ENCODE data around the gene MAB21L4. TPM values are rescaled to one million over a fixed set of nuclear protein-coding genes. Genes with fewer than 3 reads are reported as not detected.

The MAB21L4 gene
- total and polyA plus RNA-seq, 2 of the 8 experiments (the other 6 are each of a cell fraction or from before 2014, with no cell fraction given): 0.11 TPM; not detected in 1

Other genes starting within 250 kb of the MAB21L4 start
- not detected in 2 replicates for gene AQP12B, start 213.3 kb downstream of the MAB21L4 start, total RNA-seq (2021; fragmentation: NEBNext Ultra II Directional; extraction: Animal tissue kit (Norgen Biotek cat#: 25700))
- not detected in 2 replicates for gene AQP12B, start 213.3 kb downstream of the MAB21L4 start, polyA plus RNA-seq (2011; rRNA removed)
- not detected in 2 replicates for gene AQP12A, start 204.3 kb downstream of the MAB21L4 start, total RNA-seq (2021; fragmentation: NEBNext Ultra II Directional; extraction: Animal tissue kit (Norgen Biotek cat#: 25700))
- not detected in 2 replicates for gene AQP12A, start 204.3 kb downstream of the MAB21L4 start, polyA plus RNA-seq (2011; rRNA removed)
- 267 and 281 TPM in 2 replicates for gene KIF1A, start 75.9 kb downstream of the MAB21L4 start, total RNA-seq (2021; fragmentation: NEBNext Ultra II Directional; extraction: Animal tissue kit (Norgen Biotek cat#: 25700))
- 61.3 and 83.2 TPM in 2 replicates for gene KIF1A, start 75.9 kb downstream of the MAB21L4 start, polyA plus RNA-seq (2011; rRNA removed)
- not detected in 2 replicates for gene AGXT, start 27.3 kb downstream of the MAB21L4 start, total RNA-seq (2021; fragmentation: NEBNext Ultra II Directional; extraction: Animal tissue kit (Norgen Biotek cat#: 25700))
- gene AGXT, start 27.3 kb downstream of the MAB21L4 start, polyA plus RNA-seq (2011; rRNA removed): 0.03 TPM in 1 of 2 replicates, not detected in the other
- not detected in 2 replicates for gene CROCC2, start 10.2 kb upstream of the MAB21L4 start, total RNA-seq (2021; fragmentation: NEBNext Ultra II Directional; extraction: Animal tissue kit (Norgen Biotek cat#: 25700))
- not detected in 2 replicates for gene CROCC2, start 10.2 kb upstream of the MAB21L4 start, polyA plus RNA-seq (2011; rRNA removed)
- 1.9 and 2.4 TPM in 2 replicates for gene SNED1, start 102.5 kb upstream of the MAB21L4 start, total RNA-seq (2021; fragmentation: NEBNext Ultra II Directional; extraction: Animal tissue kit (Norgen Biotek cat#: 25700))
- gene SNED1, start 102.5 kb upstream of the MAB21L4 start, polyA plus RNA-seq (2011; rRNA removed): 1.9 and 2.6 TPM in 2 replicates
- 25.8 and 25.9 TPM in 2 replicates for gene MTERF4, start 206.1 kb upstream of the MAB21L4 start, total RNA-seq (2021; fragmentation: NEBNext Ultra II Directional; extraction: Animal tissue kit (Norgen Biotek cat#: 25700))
- 25.8 and 28.5 TPM in 2 replicates for gene MTERF4, start 206.1 kb upstream of the MAB21L4 start, polyA plus RNA-seq (2011; rRNA removed)

Data from H1 (cell line).